Endothelial cell of umbilical vein (primary cell): ENCODE measurements around the gene SLC25A13. TPM values are rescaled to one million over a fixed set of nuclear protein-coding genes. Genes with fewer than 3 reads are reported as not detected.
A peak's percentile ranks its signal among the peaks of the same experiment; 100 is the strongest.

Source experiments
- BruUV-seq: library from RNA; stranded (reverse); fragments of 400-500 nt; replicated peaks from 2 replicates; lab custom pipeline; 2021; lab: Mats Ljungman, UMichigan
- CTCF ChIA-PET: fragments of 300-600, 350-600 bp; sonication (Branson Sonifier 250); formaldehyde crosslinking; loops from one replicate; lab custom pipeline; 2021; ENCODE audit warnings: antibody characterized with exemption, inconsistent platforms; lab: Charles Lee
- POLR2A ChIA-PET: fragments of 300-600, 350-600 bp; sonication (Branson Sonifier 250); formaldehyde crosslinking; loops from one replicate; lab custom pipeline; 2021; ENCODE audit warnings: antibody characterized with exemption, inconsistent platforms; lab: Charles Lee
- DNase-seq: peaks from one replicate; pipeline ENCODE4 v3.0.0-alpha.2; 2011; ENCODE audit warnings: low read depth, low spot score
- FAIRE-seq: peaks from 2 replicates; lab custom pipeline; 2011; peaks lifted over from hg19 to GRCh38; lab: Jason Lieb, UNC
- H2AFZ ChIP-seq: 2 replicates; pipeline ENCODE4 v1.6.0; 2012; ENCODE audit warnings: low read depth, low read length, control low read depth, inconsistent platforms
- H3K27ac ChIP-seq: 2 replicates; pipeline ENCODE4 v1.5.1; 2011; ENCODE audit warnings: low read depth, mild to moderate bottlenecking, control low read depth, low read length, moderate library complexity; ENCODE audit not compliant: insufficient read depth
- H3K27me3 ChIP-seq, 2 experiments: 2 replicates each; pipeline versions ENCODE4 v1.6.0 to v1.6.1; 2011; ENCODE audit warnings: low read length in 2 of 2, mixed read lengths in 1 of 2; ENCODE audit not compliant: control insufficient read depth in 2 of 2, insufficient read depth in 2 of 2
- H3K36me3 ChIP-seq, 2 experiments: 2 replicates in 1 of 2; 3 replicates in 1 of 2; pipeline ENCODE4 v1.5.1; 2011; ENCODE audit warnings: low read length in 2 of 2, mild to moderate bottlenecking in 1 of 2, moderate library complexity in 1 of 2; ENCODE audit not compliant: control insufficient read depth in 2 of 2, insufficient read depth in 2 of 2; ENCODE audit errors: extremely low read depth in 1 of 2
- H3K4me1 ChIP-seq: 3 replicates; pipeline ENCODE4 v1.5.1; 2011; ENCODE audit warnings: mild to moderate bottlenecking, low read length; ENCODE audit not compliant: control insufficient read depth, insufficient read depth; ENCODE audit errors: extremely low read depth
- H3K4me2 ChIP-seq: 2 replicates; pipeline ENCODE4 v1.6.1; 2011; ENCODE audit warnings: low read length, control low read depth, mixed read lengths; ENCODE audit not compliant: insufficient read depth
- H3K4me3 ChIP-seq, 3 experiments: fragments of 200-600 bp in 1 of 3; sonication (generic), shearing (Covaris generic) in 1 of 3; replicated peaks in 1 of 3; 2 replicates each; pipeline ENCODE4 v1.5.1; 2011 to 2016; ENCODE audit warnings: control low read depth in 3 of 3, low read length in 3 of 3, mild to moderate bottlenecking in 2 of 3, inconsistent platforms in 1 of 3, low read depth in 1 of 3, moderate library complexity in 1 of 3; ENCODE audit not compliant: insufficient read depth in 1 of 3
- H3K79me2 ChIP-seq: 2 replicates; pipeline ENCODE4 v1.6.0; 2012; ENCODE audit warnings: low read length, inconsistent platforms; ENCODE audit not compliant: control insufficient read depth, insufficient read depth
- H3K9ac ChIP-seq: replicated peaks from 2 replicates; pipeline ENCODE3; 2011; ENCODE audit warnings: low read length, control low read depth; ENCODE audit not compliant: insufficient read depth; ENCODE audit errors: extremely low read depth
- H3K9me1 ChIP-seq: replicated peaks from 3 replicates; pipeline ENCODE4 v1.6.0; 2011; ENCODE audit warnings: mild to moderate bottlenecking, low read length; ENCODE audit not compliant: control insufficient read depth, insufficient read depth; ENCODE audit errors: extremely low read depth
- H3K9me3 ChIP-seq: replicated peaks from 2 replicates; pipeline ENCODE4 v1.5.1; 2012; ENCODE audit warnings: low read length, inconsistent platforms; ENCODE audit not compliant: control insufficient read depth, insufficient read depth
- H4K20me1 ChIP-seq: replicated peaks from 2 replicates; pipeline ENCODE3; 2011; ENCODE audit warnings: mild to moderate bottlenecking, low read length; ENCODE audit not compliant: control insufficient read depth, insufficient read depth; ENCODE audit errors: extremely low read depth
- EZH2 ChIP-seq: IDR thresholded peaks from 2 replicates; pipeline ENCODE4 v1.6.1; 2012; ENCODE audit warnings: borderline replicate concordance, low read depth, mild to moderate bottlenecking, moderate library complexity, low read length, inconsistent platforms; ENCODE audit not compliant: severe bottlenecking
- FOS ChIP-seq: IDR thresholded peaks from 2 replicates; pipeline ENCODE4 v1.6.1; 2011; ENCODE audit warnings: mild to moderate bottlenecking, low read length, moderate library complexity, borderline replicate concordance; ENCODE audit not compliant: insufficient read depth
- GATA2 ChIP-seq: IDR thresholded peaks from 2 replicates; pipeline ENCODE4 v1.7.0; 2011; ENCODE audit warnings: low read depth, mild to moderate bottlenecking, moderate library complexity, mixed read lengths, low read length; ENCODE audit not compliant: insufficient read length, insufficient read depth
- JUN ChIP-seq: IDR thresholded peaks from 2 replicates; pipeline ENCODE4 v1.6.1; 2011; ENCODE audit warnings: borderline replicate concordance, low read depth; ENCODE audit not compliant: insufficient read length, insufficient read depth
- MYC ChIP-seq: IDR thresholded peaks from one replicate; pipeline ENCODE4 v1.6.1; 2011; ENCODE audit warnings: mild to moderate bottlenecking, low read depth, low read length
- POLR2A ChIP-seq: IDR thresholded peaks from 2 replicates; pipeline ENCODE4 v1.6.1; 2012; ENCODE audit warnings: low read depth, mild to moderate bottlenecking, control low read depth, low read length
- POLR2AphosphoS5 ChIP-seq: IDR thresholded peaks from 2 replicates; pipeline ENCODE4 v1.6.1; 2012; ENCODE audit warnings: low read depth, mild to moderate bottlenecking, control low read depth, low read length, moderate library complexity; ENCODE audit not compliant: insufficient read depth
- dilution Hi-C: fragments of 300-500 bp; cut with MboI; formaldehyde crosslinking; loops from one replicate; pipeline ENCODE4 v1.15.0; 2019; ENCODE audit warnings: low sequenced_read_pairs; ENCODE audit not compliant: extremely low pct_ligation_motif_present
- intact Hi-C: fragments of 100-400 bp; cut with micrococcal nuclease; formaldehyde crosslinking; loops from one replicate; pipeline ENCODE4 v1.10.0; 2022
- polyA plus RNA-seq, 4 experiments: library from polyadenylated mRNA; depleted of rRNA in 3 of 4; stranded (reverse) in 3 of 4; unstranded in 1 of 4; fragments of >200 nt; gene quantifications; 2 replicates each; pipeline versions ENCODE4 v1.2.1 to v1.2.3, GENCODE V29; 2011 to 2012; ENCODE audit warnings: missing spikeins in 1 of 4
- total RNA-seq: library from RNA; stranded (reverse); gene quantifications from 2 replicates; pipeline ENCODE4 v1.2.3, GENCODE V29; 2021
- TF ChIP-seq, protein P1 (sequence below): IDR thresholded peaks from 2 replicates; pipeline ENCODE4 v1.6.1; 2011; ENCODE audit not compliant: insufficient read depth, insufficient read length
- TF ChIP-seq, protein P2 (sequence below), 2 donors: IDR thresholded peaks; 1 replicate in 1 of 2; 2 replicates in 1 of 2; pipeline ENCODE4 v1.5.1; 2011; ENCODE audit warnings: low read length in 2 of 2, mild to moderate bottlenecking in 2 of 2, moderate library complexity in 2 of 2, control low read depth in 1 of 2, inconsistent platforms in 1 of 2, low read depth in 1 of 2; ENCODE audit not compliant: insufficient read depth in 1 of 2; ENCODE audit errors: extremely low read depth in 1 of 2

Gene SLC25A13
- total and polyA plus RNA-seq, 2 donors (not counting 3 experiments of a cell fraction or from before 2014, with no cell fraction given), result 13.2 to 34.4 TPM

DNA sequence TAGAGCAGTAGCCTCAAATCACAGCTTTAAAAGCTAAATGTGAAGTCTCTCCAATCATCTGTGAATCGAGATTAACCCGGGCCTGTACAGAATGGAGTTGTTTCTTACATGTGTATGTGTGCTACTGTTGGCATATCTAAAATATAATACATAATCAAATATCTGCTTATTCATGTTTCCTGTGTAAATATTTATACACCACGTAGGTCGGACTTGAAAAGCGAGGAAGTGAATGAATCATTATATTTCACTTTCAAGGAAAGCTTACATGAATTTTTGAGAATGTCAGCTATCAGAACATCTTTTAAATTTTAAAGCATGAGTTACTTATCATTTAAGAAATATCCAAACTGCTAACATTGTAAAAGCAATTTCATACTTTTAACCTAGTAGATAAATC lies 233.3 kb downstream of the SLC25A13 start:
- Histone ChIP-seq H3K9me3 (no peaks in the 10 kb centered on the region), H3K36me3 (no peaks in the 10 kb centered on the region), H2AFZ (no peak overlapping the region), H3K79me2 (no peaks in the 10 kb centered on the region), H3K4me3 (no peak overlapping the region), H3K4me1 (peaks cover 31% of the 10 kb centered on the region), H3K4me2 (peak overlapping the region; percentile 72), H3K9ac (no peak overlapping the region), H3K27me3 (no peaks in the 10 kb centered on the region), H3K9me1 (no peaks in the 10 kb centered on the region), H4K20me1 (no peaks in the 10 kb centered on the region), H3K27ac (peak overlapping the region; percentile 30)
- DNase-seq (peak; percentile 75), FAIRE-seq (peak; percentile 62)
- BruUV-seq, result no TSS peak
- intact Hi-C loops, result loop anchor here (1.0 to 5.0 kb wide), 3 partner anchors 69 to 300 kb away; no protein-coding TSS in a partner anchor
- ChIA-PET CTCF (interaction anchor here (0.9 to 1.8 kb wide), 6 partner anchors 11 to 939 kb away, joined by 3 to 6 read pairs (median 4); partner anchors contain the start of gene SEM1), POLR2A (no interaction called here)
- dilution Hi-C loops, result no loop called here
- TF ChIP-seq POLR2AphosphoS5 (no peak), FOS (peak; percentile 82), JUN (peak; percentile 84), GATA2 (peak; percentile 63), MYC (no peak), POLR2A (no peak), EZH2 (no peak)
- TF ChIP-seq, protein P1, sequence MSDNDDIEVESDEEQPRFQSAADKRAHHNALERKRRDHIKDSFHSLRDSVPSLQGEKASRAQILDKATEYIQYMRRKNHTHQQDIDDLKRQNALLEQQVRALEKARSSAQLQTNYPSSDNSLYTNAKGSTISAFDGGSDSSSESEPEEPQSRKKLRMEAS, result no peak
- TF ChIP-seq, protein P2, sequence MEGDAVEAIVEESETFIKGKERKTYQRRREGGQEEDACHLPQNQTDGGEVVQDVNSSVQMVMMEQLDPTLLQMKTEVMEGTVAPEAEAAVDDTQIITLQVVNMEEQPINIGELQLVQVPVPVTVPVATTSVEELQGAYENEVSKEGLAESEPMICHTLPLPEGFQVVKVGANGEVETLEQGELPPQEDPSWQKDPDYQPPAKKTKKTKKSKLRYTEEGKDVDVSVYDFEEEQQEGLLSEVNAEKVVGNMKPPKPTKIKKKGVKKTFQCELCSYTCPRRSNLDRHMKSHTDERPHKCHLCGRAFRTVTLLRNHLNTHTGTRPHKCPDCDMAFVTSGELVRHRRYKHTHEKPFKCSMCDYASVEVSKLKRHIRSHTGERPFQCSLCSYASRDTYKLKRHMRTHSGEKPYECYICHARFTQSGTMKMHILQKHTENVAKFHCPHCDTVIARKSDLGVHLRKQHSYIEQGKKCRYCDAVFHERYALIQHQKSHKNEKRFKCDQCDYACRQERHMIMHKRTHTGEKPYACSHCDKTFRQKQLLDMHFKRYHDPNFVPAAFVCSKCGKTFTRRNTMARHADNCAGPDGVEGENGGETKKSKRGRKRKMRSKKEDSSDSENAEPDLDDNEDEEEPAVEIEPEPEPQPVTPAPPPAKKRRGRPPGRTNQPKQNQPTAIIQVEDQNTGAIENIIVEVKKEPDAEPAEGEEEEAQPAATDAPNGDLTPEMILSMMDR (IDR thresholded peaks at IDR 0.05; ENCODE audit: extremely low read depth in 1 of 2, insufficient read depth in 1 of 2, low read depth in 1 of 2, low read length in 2 of 2), result no peak
